Endodermal cell (in vitro differentiated cells): Measurements from ENCODE around the gene LCP2. TPM values are rescaled to one million over a fixed set of nuclear protein-coding genes. Genes with fewer than 3 reads are reported as not detected.

Source experiments
- DNase-seq: peaks from one replicate; pipeline ENCODE4 v3.0.0-alpha.2; 2017
- H3K27ac ChIP-seq: 2 replicates; pipeline ENCODE4 v1.5.1; 2013; ENCODE audit warnings: mild to moderate bottlenecking, low read depth, low read length, moderate library complexity
- H3K27me3 ChIP-seq: 2 replicates; pipeline ENCODE4 v1.6.1; 2013; ENCODE audit warnings: mild to moderate bottlenecking, low read length, moderate library complexity; ENCODE audit not compliant: insufficient read depth, control insufficient read depth, poor library complexity, severe bottlenecking
- H3K36me3 ChIP-seq: 2 replicates; pipeline ENCODE4 v1.7.0; 2013; ENCODE audit warnings: mild to moderate bottlenecking, low read length, moderate library complexity; ENCODE audit not compliant: control insufficient read depth, insufficient read depth
- H3K4me1 ChIP-seq: one replicate; pipeline ENCODE4 v1.7.0; 2013; ENCODE audit warnings: low read length; ENCODE audit not compliant: control insufficient read depth, insufficient read depth
- H3K4me3 ChIP-seq: 2 replicates; pipeline ENCODE4 v1.5.1; 2013; ENCODE audit warnings: mild to moderate bottlenecking, low read length, moderate library complexity
- H3K9ac ChIP-seq: 2 replicates; pipeline ENCODE4 v1.6.1; 2013; ENCODE audit warnings: mild to moderate bottlenecking, low read length, moderate library complexity; ENCODE audit not compliant: poor library complexity, severe bottlenecking; ENCODE audit errors: extremely low read depth
- H3K9me3 ChIP-seq: 2 replicates; pipeline ENCODE4 v1.6.1; 2013; ENCODE audit warnings: mild to moderate bottlenecking, low read length, moderate library complexity; ENCODE audit not compliant: control insufficient read depth
- H3K27ac Mint-ChIP-seq: 2 replicates; pipeline ENCODE4 v1.8.0; 2020; ENCODE audit warnings: mixed read lengths
- H3K27me3 Mint-ChIP-seq: 2 replicates; pipeline ENCODE4 v1.8.0; 2021; ENCODE audit warnings: mild to moderate bottlenecking, mixed read lengths; ENCODE audit not compliant: insufficient read depth
- H3K36me3 Mint-ChIP-seq: 2 replicates; pipeline ENCODE4 v1.8.0; 2020; ENCODE audit warnings: low read depth, mixed read lengths
- H3K4me1 Mint-ChIP-seq: 2 replicates; pipeline ENCODE4 v1.8.0; 2020; ENCODE audit warnings: mixed read lengths
- H3K4me3 Mint-ChIP-seq: 2 replicates; pipeline ENCODE4 v1.8.0; 2020; ENCODE audit warnings: mild to moderate bottlenecking, moderate library complexity, mixed read lengths
- H3K9me3 Mint-ChIP-seq: 2 replicates; pipeline ENCODE4 v1.8.0; 2020; ENCODE audit warnings: mild to moderate bottlenecking, mixed read lengths
- CTCF ChIP-seq: fragments of 200-600 bp; sonication (generic); conservative IDR thresholded peaks from 2 replicates; pipeline ENCODE4 v1.5.0; 2021; ENCODE audit warnings: antibody characterized with exemption, mild to moderate bottlenecking
- WGBS, 2 experiments: methylation state at CpG; one replicate each; pipeline versions ENCODE4 v1.1.5 to v1.1.7; 2013; ENCODE audit warnings: missing lambda C conversion rate in 2 of 2, mixed read lengths in 1 of 2; ENCODE audit not compliant: insufficient coverage in 1 of 2, insufficient read length in 1 of 2; 5-methylcytosine and 5-hydroxymethylcytosine counted together
- total RNA-seq, 2 donors: library from RNA; stranded (reverse); fragmentation: NEBNext Ultra II Directional in 1 of 2; extraction: Animal tissue kit (Norgen Biotek cat#: 25700) in 1 of 2; gene quantifications; 2 replicates in 1 of 2; 3 replicates in 1 of 2; pipeline ENCODE4 v1.2.1, GENCODE V29; 2021

The LCP2 gene
- total RNA-seq, 2 donors from 2014 or later: 0.11 TPM; not detected in 1

DNA sequence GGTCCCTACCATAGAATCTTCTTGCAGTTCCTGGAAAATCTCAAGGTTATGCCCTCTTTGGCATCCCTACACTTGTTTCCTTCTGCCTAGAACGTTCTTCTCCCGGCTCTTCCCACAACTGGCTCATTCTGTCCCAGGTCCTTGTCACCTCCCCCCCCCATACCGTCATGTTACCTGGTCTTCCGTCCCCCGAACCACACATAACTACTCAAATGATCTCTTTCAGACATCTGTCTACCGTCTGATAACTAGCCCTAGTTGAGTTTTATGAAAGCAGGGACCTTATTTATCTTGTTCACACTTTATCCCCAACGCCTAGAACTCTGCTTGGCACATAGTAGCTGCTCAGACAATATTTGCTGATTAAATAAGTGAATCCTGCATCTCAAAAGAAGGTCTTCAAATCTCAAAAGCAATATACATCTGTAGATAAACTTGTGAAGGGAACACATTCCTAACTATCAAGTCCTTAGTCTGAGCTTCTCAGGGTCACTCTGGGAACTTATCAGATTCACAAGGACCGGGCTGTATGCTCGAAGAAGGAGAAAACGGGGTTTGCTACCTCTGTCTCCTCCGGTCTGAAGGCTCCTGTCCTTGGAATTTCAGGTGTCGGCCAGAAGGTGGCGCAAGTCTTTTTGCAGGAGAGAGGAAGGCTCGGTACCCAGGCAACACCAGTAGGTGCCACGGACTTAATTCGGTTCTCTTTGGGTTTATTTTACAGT lies 30.0 kb downstream of the LCP2 start:
- Mint-ChIP-seq H3K36me3 (no peaks in the 10 kb centered on the region), H3K27me3 (peaks cover 12% of the 10 kb centered on the region), H3K4me3 (no peak overlapping the region), H3K9me3 (no peaks in the 10 kb centered on the region), H3K4me1 (peaks cover 5% of the 10 kb centered on the region), H3K27ac (no peak overlapping the region)
- peak; percentile 90 for TF ChIP-seq CTCF
- no peaks in the 10 kb centered on the region for H3K4me1 ChIP-seq
- no peaks in the 10 kb centered on the region for H3K36me3 ChIP-seq
- no peak overlapping the region for H3K27ac ChIP-seq
- peaks cover 10% of the 10 kb centered on the region for H3K27me3 ChIP-seq
- H3K4me3 ChIP-seq: no peak overlapping the region
- WGBS, 2 experiments: 37 to 49% methylated on average over 10 to 16 of the region's 16 CpGs
- H3K9me3 ChIP-seq: no peaks in the 10 kb centered on the region
- peak; percentile 93 for DNase-seq
- H3K9ac ChIP-seq: no peak overlapping the region

GRCh38 chr5:170266570-170267381 lies 30.8 kb downstream of the LCP2 start:
- peaks cover 12% of the 10 kb centered on the region for H3K27me3 Mint-ChIP-seq
- peaks cover 5% of the 10 kb centered on the region for H3K4me1 Mint-ChIP-seq
- 82 to 86% methylated on average over 7 to 17 of the region's 17 CpGs for WGBS, 2 experiments
- peaks cover 10% of the 10 kb centered on the region for H3K27me3 ChIP-seq
- H3K27ac Mint-ChIP-seq: no peak overlapping the region
- TF ChIP-seq CTCF: no peak
- H3K4me3 Mint-ChIP-seq: no peak overlapping the region
- H3K9me3 Mint-ChIP-seq: no peaks in the 10 kb centered on the region
- H3K36me3 ChIP-seq: no peaks in the 10 kb centered on the region
- H3K36me3 Mint-ChIP-seq: no peaks in the 10 kb centered on the region
- H3K4me3 ChIP-seq: no peak overlapping the region
- no peak overlapping the region for H3K27ac ChIP-seq
- no peak overlapping the region for H3K9ac ChIP-seq
- no peaks in the 10 kb centered on the region for H3K4me1 ChIP-seq
- DNase-seq: no peak
- H3K9me3 ChIP-seq: no peaks in the 10 kb centered on the region

DNA sequence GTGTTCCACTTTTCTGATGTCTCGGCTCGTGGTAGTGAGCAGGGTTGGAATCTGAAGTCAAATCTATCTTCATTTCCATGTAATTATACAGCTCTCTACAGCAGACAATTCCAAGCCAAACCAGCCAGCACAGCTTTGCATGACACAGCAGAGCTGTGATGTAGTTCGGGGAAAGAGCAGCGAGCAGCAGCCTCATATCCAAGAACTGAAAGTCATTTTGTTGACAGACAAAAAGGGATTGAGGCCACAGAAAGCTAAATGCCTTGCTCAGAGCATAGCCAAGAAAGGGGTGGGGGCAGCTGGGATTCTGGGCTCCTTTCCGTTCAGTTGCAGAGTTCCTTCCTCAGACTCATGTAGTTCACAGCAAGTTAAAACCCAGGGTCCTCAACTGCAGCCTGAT lies 32.1 kb downstream of the LCP2 start:
- Histone ChIP-seq H3K9me3 (no peaks in the 10 kb centered on the region), H3K4me1 (no peaks in the 10 kb centered on the region), H3K27ac (no peak overlapping the region), H3K4me3 (no peak overlapping the region), H3K27me3 (peaks cover 10% of the 10 kb centered on the region), H3K9ac (no peak overlapping the region), H3K36me3 (no peaks in the 10 kb centered on the region)
- H3K36me3 Mint-ChIP-seq: no peaks in the 10 kb centered on the region
- H3K4me3 Mint-ChIP-seq: no peak overlapping the region
- H3K27ac Mint-ChIP-seq: no peak overlapping the region
- no peaks in the 10 kb centered on the region for H3K9me3 Mint-ChIP-seq
- TF ChIP-seq CTCF: no peak
- 44 to 59% methylated on average over 5 of the region's 5 CpGs for WGBS, 2 experiments
- peaks cover 3% of the 10 kb centered on the region for H3K4me1 Mint-ChIP-seq
- no peak for DNase-seq
- peaks cover 12% of the 10 kb centered on the region for H3K27me3 Mint-ChIP-seq
